ENCODE data around the gene RAPGEF2. TPM values are rescaled to one million over a fixed set of nuclear protein-coding genes. Genes with fewer than 3 reads are reported as not detected.

Gene RAPGEF2
- total RNA-seq, 1 donor = 50.3 TPM

- Histone ChIP-seq H2AFZ (ENCODE audit: low read length) (no peak overlapping the region), H3K27me3 (ENCODE audit: insufficient read depth, low read length) (peaks cover 8% of the 10 kb centered on the region), H4K20me1 (ENCODE audit: insufficient read depth, low read length) (peaks cover 47% of the 10 kb centered on the region), H3K79me2 (ENCODE audit: insufficient read depth, low read length) (peaks cover 77% of the 10 kb centered on the region), H3K36me3 (ENCODE audit: insufficient read depth, low read length) (no peaks in the 10 kb centered on the region), H3K4me1 (ENCODE audit: insufficient read depth, low read length) (peaks cover 27% of the 10 kb centered on the region), H3K9me3 (ENCODE audit: low read depth, low read length) (no peaks in the 10 kb centered on the region), H3K27ac (ENCODE audit: low read depth, low read length) (peak overlapping the region; percentile 84), H3K4me2 (ENCODE audit: insufficient read depth, low read length) (peak overlapping the region; percentile 16), H3K4me3 (ENCODE audit: insufficient read depth, low read length) (no peak overlapping the region)
- no peak for DNase-seq (ENCODE audit: insufficient read length, low spot score, missing footprints)
- TF ChIP-seq CTCF (IDR thresholded peaks at IDR 0.05; ENCODE audit: extremely low read depth, low read depth, low read length) = no peak
Observed at GRCh38 chr4:159106636-159107035, 3.8 kb downstream of the RAPGEF2 start.

GRCh38 chr4:159107203-159107925 lies 4.5 kb downstream of the RAPGEF2 start:
- DNase-seq (ENCODE audit: insufficient read length, low spot score, missing footprints) = peak; percentile 9
- peaks cover 84% of the 10 kb centered on the region for H3K79me2 ChIP-seq (ENCODE audit: insufficient read depth, low read length)
- no peak overlapping the region for H2AFZ ChIP-seq (ENCODE audit: low read length)

GRCh38 chr4:159108124-159108523 lies 5.2 kb downstream of the RAPGEF2 start:
- Histone ChIP-seq H4K20me1 (ENCODE audit: insufficient read depth, low read length) (peaks cover 53% of the 10 kb centered on the region), H3K4me1 (ENCODE audit: insufficient read depth, low read length) (peaks cover 24% of the 10 kb centered on the region), H3K79me2 (ENCODE audit: insufficient read depth, low read length) (peaks cover 92% of the 10 kb centered on the region), H3K4me2 (ENCODE audit: insufficient read depth, low read length) (no peak overlapping the region), H3K4me3 (ENCODE audit: insufficient read depth, low read length) (no peak overlapping the region), H2AFZ (ENCODE audit: low read length) (no peak overlapping the region), H3K9me3 (ENCODE audit: low read depth, low read length) (no peaks in the 10 kb centered on the region), H3K27me3 (ENCODE audit: insufficient read depth, low read length) (no peaks in the 10 kb centered on the region), H3K27ac (ENCODE audit: low read depth, low read length) (no peak overlapping the region), H3K36me3 (ENCODE audit: insufficient read depth, low read length) (no peaks in the 10 kb centered on the region)
- no peak for DNase-seq (ENCODE audit: insufficient read length, low spot score, missing footprints)
- TF ChIP-seq CTCF (IDR thresholded peaks at IDR 0.05; ENCODE audit: extremely low read depth, low read depth, low read length) = no peak

More at GRCh38 chr4:159107203-159107925, 4.5 kb downstream of the RAPGEF2 start:
- Histone ChIP-seq H3K27ac (ENCODE audit: low read depth, low read length) (no peak overlapping the region), H3K36me3 (ENCODE audit: insufficient read depth, low read length) (no peaks in the 10 kb centered on the region), H3K4me1 (ENCODE audit: insufficient read depth, low read length) (peaks cover 24% of the 10 kb centered on the region), H3K27me3 (ENCODE audit: insufficient read depth, low read length) (peaks cover 1% of the 10 kb centered on the region), H3K4me3 (ENCODE audit: insufficient read depth, low read length) (no peak overlapping the region), H4K20me1 (ENCODE audit: insufficient read depth, low read length) (peaks cover 50% of the 10 kb centered on the region), H3K9me3 (ENCODE audit: low read depth, low read length) (no peaks in the 10 kb centered on the region), H3K4me2 (ENCODE audit: insufficient read depth, low read length) (peak overlapping the region; percentile 16)
- TF ChIP-seq CTCF (IDR thresholded peaks at IDR 0.05; ENCODE audit: extremely low read depth, low read depth, low read length) = no peak

- Histone ChIP-seq H3K4me2 (ENCODE audit: insufficient read depth, low read length) (no peak overlapping the region), H2AFZ (ENCODE audit: low read length) (no peak overlapping the region), H3K4me3 (ENCODE audit: insufficient read depth, low read length) (no peak overlapping the region), H3K4me1 (ENCODE audit: insufficient read depth, low read length) (peaks cover 16% of the 10 kb centered on the region), H3K36me3 (ENCODE audit: insufficient read depth, low read length) (no peaks in the 10 kb centered on the region), H3K9me3 (ENCODE audit: low read depth, low read length) (no peaks in the 10 kb centered on the region), H4K20me1 (ENCODE audit: insufficient read depth, low read length) (peaks cover 38% of the 10 kb centered on the region), H3K27ac (ENCODE audit: low read depth, low read length) (no peak overlapping the region), H3K79me2 (ENCODE audit: insufficient read depth, low read length) (peaks cover 91% of the 10 kb centered on the region), H3K27me3 (ENCODE audit: insufficient read depth, low read length) (no peaks in the 10 kb centered on the region)
- TF ChIP-seq CTCF (IDR thresholded peaks at IDR 0.05; ENCODE audit: extremely low read depth, low read depth, low read length) = no peak
- DNase-seq (ENCODE audit: insufficient read length, low spot score, missing footprints) = no peak
Observed at GRCh38 chr4:159110961-159111360, 8.1 kb downstream of the RAPGEF2 start.

All from osteoblast (primary cell).